Ascending aorta (tissue), 2 donors: ENCODE results near the gene KRT39. TPM values are rescaled to one million over a fixed set of nuclear protein-coding genes. Genes with fewer than 3 reads are reported as not detected.

Experiments
- DNase-seq, 2 donors: peaks; one replicate each; pipeline ENCODE4 v3.0.0-alpha.2; 2019; ENCODE audit warnings: low spot score in 2 of 2
- H3K27ac ChIP-seq, 2 donors: fragments of 200-600 bp; sonication (generic); one replicate each; pipeline ENCODE4 v1.5.1; 2016 to 2017; ENCODE audit warnings: mild to moderate bottlenecking in 1 of 2
- H3K27me3 ChIP-seq: fragments of 200-600 bp; sonication (generic); one replicate; pipeline ENCODE4 v1.5.1; 2017
- H3K36me3 ChIP-seq, 2 donors: fragments of 200-600 bp; sonication (generic); one replicate each; pipeline ENCODE4 v1.5.1; 2016
- H3K4me1 ChIP-seq, 2 donors: fragments of 200-600 bp; sonication (generic); one replicate each; pipeline ENCODE4 v1.5.1; 2016 to 2017; ENCODE audit warnings: mild to moderate bottlenecking in 1 of 2
- H3K4me3 ChIP-seq, 2 donors: fragments of 200-600 bp; sonication (generic); one replicate each; pipeline ENCODE4 v1.5.1; 2016 to 2017; ENCODE audit warnings: mild to moderate bottlenecking in 1 of 2
- H3K9me3 ChIP-seq, 2 donors: fragments of 200-600 bp; sonication (generic); one replicate each; pipeline ENCODE4 v1.5.1; 2016
- CTCF ChIP-seq, 3 experiments: fragments of 200-600 bp in 2 of 3; fragments of 450-650 bp in 1 of 3; sonication (generic) in 2 of 3; IDR thresholded peaks; one replicate each; pipeline ENCODE4 v1.5.1; 2016 to 2019; ENCODE audit warnings: antibody characterized with exemption in 3 of 3, mild to moderate bottlenecking in 1 of 3, moderate library complexity in 1 of 3
- intact Hi-C: fragments of 100-400 bp; cut with DNase I; formaldehyde crosslinking; loops from one replicate; pipeline ENCODE4 v1.15.1; 2023
- total RNA-seq: library from RNA; depleted of rRNA; stranded (reverse); fragments of >200 nt; gene quantifications from one replicate; pipeline ENCODE4 v1.1.0, GENCODE V29; 2016

Gene KRT39
- total RNA-seq, 1 donor from 2014 or later, result not detected

GRCh38 chr17:40951011-40951622 lies 15.6 kb downstream of the KRT39 start:
- Histone ChIP-seq H3K27me3 (no peaks in the 10 kb centered on the region), H3K9me3 (no peaks in the 10 kb centered on the region), H3K4me3 (no peak overlapping the region), H3K4me1 (no peaks in the 10 kb centered on the region), H3K27ac (no peak overlapping the region), H3K36me3 (no peaks in the 10 kb centered on the region)
- intact Hi-C loops, result no loop called here
- DNase-seq, result no peak
- TF ChIP-seq CTCF (IDR thresholded peaks at IDR 0.05), result no peak

GRCh38 chr17:40950176-40950575 lies 16.6 kb downstream of the KRT39 start:
- H3K4me3 ChIP-seq, result no peak overlapping the region
- no peaks in the 10 kb centered on the region for H3K9me3 ChIP-seq
- H3K27ac ChIP-seq, result no peak overlapping the region
- intact Hi-C loops, result no loop called here
- H3K27me3 ChIP-seq, result no peaks in the 10 kb centered on the region
- DNase-seq, result no peak
- H3K36me3 ChIP-seq, result no peaks in the 10 kb centered on the region
- no peaks in the 10 kb centered on the region for H3K4me1 ChIP-seq
- TF ChIP-seq CTCF (IDR thresholded peaks at IDR 0.05), result no peak

GRCh38 chr17:40949418-40949817 lies 17.3 kb downstream of the KRT39 start:
- no peak overlapping the region for H3K4me3 ChIP-seq
- DNase-seq, result no peak
- H3K36me3 ChIP-seq, result no peaks in the 10 kb centered on the region
- no peaks in the 10 kb centered on the region for H3K4me1 ChIP-seq
- intact Hi-C loops, result no loop called here
- no peaks in the 10 kb centered on the region for H3K9me3 ChIP-seq
- no peak for TF ChIP-seq CTCF (IDR thresholded peaks at IDR 0.05)
- H3K27me3 ChIP-seq, result no peaks in the 10 kb centered on the region
- no peak overlapping the region for H3K27ac ChIP-seq

GRCh38 chr17:40947929-40948328 lies 18.8 kb downstream of the KRT39 start:
- no peaks in the 10 kb centered on the region for H3K36me3 ChIP-seq
- no peaks in the 10 kb centered on the region for H3K9me3 ChIP-seq
- intact Hi-C loops, result no loop called here

GRCh38 chr17:40945414-40945813 lies 21.3 kb downstream of the KRT39 start:
- Histone ChIP-seq H3K27ac (no peak overlapping the region), H3K4me3 (no peak overlapping the region), H3K27me3 (no peaks in the 10 kb centered on the region), H3K4me1 (no peaks in the 10 kb centered on the region), H3K36me3 (no peaks in the 10 kb centered on the region), H3K9me3 (no peaks in the 10 kb centered on the region)
- DNase-seq, result no peak
- intact Hi-C loops, result no loop called here
- no peak for TF ChIP-seq CTCF (IDR thresholded peaks at IDR 0.05)

More at GRCh38 chr17:40947929-40948328, 18.8 kb downstream of the KRT39 start:
- Histone ChIP-seq H3K27ac (no peak overlapping the region), H3K4me3 (no peak overlapping the region), H3K27me3 (no peaks in the 10 kb centered on the region), H3K4me1 (no peaks in the 10 kb centered on the region)
- TF ChIP-seq CTCF (IDR thresholded peaks at IDR 0.05), result no peak
- no peak for DNase-seq

GRCh38 chr17:40944531-40944930 lies 22.2 kb downstream of the KRT39 start:
- H3K27me3 ChIP-seq, result no peaks in the 10 kb centered on the region
- intact Hi-C loops, result no loop called here
- no peaks in the 10 kb centered on the region for H3K9me3 ChIP-seq
- DNase-seq, result no peak
- TF ChIP-seq CTCF (IDR thresholded peaks at IDR 0.05), result no peak
- H3K27ac ChIP-seq, result no peak overlapping the region
- no peaks in the 10 kb centered on the region for H3K36me3 ChIP-seq
- no peaks in the 10 kb centered on the region for H3K4me1 ChIP-seq
- H3K4me3 ChIP-seq, result no peak overlapping the region
